UCSD-AML1 (cell line): Measurements from ENCODE around the gene MYMX.
"Not testable (repeated sequence)": the region's sequence is repeated elsewhere in the genome, so short reads cannot be mapped to it uniquely, and the experiment has no call there.

Experiments used
- DNase-seq: peaks from one replicate; lab custom pipeline; 2025; ENCODE audit not compliant: unreplicated experiment; lab: John Stamatoyannopoulos, UW

MYMX gene

DNA sequence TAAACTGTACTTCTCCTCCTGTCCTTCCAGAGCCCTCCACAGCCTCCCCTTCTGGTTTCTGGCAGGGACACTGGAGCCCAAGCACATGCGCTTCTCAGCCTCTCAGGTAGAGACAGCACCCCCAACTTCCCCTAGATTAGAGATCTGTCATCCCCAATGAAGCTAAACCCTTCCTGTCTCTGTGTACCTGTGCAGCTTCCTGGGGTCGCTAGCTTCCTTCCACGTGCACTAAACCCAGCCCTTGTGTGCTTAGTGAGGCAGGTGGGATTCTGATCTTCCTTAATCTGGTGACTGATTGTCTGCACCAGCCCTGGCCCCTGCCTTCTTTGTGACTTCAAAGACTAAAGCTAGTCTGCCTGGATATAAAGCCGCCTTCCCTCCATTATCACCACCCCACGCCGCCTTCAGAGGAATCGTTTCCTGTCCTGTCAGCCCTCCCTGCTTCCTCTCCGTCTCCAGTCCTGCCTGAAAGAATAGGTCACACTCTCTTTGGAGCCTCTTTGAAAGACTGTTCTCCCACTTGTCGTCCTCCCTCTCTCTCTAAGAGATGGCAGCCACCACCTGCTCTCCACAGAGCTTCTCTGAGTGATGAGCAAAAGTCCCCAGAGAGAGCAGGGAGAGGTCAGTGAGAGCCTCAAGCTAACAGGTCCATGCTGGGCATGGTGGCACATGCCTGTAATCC, 30.6 kb upstream of the MYMX start:
- peak; percentile 35 for DNase-seq

- no peak for DNase-seq
Measured at GRCh38 chr6:44186635-44187025, 30.1 kb upstream of the MYMX start.

DNA sequence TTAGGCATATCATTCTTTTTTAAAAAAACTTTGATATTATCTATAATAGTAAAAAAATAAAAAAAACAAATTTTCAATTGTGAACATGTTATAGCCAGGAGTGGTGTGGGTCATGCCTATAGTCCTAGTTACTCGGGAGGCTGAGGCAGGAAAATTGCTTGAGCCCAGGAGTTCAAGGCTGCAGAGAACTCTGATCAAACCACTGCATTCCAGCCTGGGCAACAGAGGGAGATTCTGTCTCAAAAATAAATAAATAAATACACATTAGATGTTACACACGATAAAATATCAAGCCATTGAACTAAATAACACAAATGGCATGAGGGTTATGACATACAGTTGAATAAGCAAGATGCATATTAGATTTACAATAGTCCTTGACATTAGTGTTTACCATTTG, 27.9 kb upstream of the MYMX start:
- no peak for DNase-seq

- no peak for DNase-seq
Measured at GRCh38 chr6:44189257-44189656, 27.5 kb upstream of the MYMX start.

DNA sequence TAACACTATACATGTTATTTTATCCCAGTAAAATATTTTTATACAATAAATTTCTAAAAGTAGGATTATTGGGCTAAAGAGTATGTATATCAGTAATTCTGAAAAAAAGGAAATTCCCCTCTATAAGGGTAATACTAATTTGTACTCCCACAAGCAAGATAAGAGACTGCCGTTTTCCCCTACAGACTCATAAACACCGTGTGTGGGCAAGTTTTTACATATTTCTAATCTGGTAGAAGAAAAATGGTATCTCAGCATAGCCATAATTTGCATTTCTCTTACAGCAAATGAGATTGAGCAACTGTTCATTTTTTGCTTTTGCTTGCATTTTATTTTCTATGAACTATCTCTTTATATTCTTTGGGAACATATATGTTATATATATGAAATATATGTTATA, 26.0 kb upstream of the MYMX start:
- DNase-seq: no peak

- peak; percentile 49 for DNase-seq
Measured at GRCh38 chr6:44192428-44193041, 24.2 kb upstream of the MYMX start.

DNA sequence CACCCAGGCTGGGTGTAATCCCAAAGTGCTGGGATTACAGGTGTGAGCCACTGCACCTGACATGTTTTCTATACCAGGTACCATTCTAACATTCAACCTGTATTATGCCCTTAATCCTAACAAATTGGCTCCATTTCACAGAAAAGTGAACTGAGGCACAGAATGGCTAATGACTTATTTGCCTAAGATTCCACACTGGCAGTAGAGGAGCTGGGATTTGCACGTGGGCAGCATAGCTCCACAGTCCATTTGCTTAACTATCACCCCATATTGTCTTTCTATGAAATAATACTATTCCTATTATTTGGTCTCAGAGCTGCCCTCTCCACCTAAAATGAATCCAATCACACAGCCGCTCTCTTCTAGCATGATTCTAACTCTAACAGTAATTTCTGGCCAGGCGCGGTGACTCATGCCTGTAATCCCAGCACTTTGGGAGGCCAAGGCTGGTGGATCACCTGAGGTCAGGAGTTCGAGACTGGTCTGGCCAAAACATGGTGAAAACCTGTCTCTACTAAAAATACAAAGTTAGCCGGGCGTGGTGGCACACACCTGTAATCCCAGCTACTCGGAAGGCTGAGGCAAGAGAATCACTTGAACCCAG, 23.3 kb upstream of the MYMX start:
- DNase-seq: no peak

- DNase-seq: no peak
Measured at GRCh38 chr6:44194326-44194725, 22.4 kb upstream of the MYMX start.

GRCh38 chr6:44196351-44196750, 20.4 kb upstream of the MYMX start:
- not testable (repeated sequence) for DNase-seq

DNA sequence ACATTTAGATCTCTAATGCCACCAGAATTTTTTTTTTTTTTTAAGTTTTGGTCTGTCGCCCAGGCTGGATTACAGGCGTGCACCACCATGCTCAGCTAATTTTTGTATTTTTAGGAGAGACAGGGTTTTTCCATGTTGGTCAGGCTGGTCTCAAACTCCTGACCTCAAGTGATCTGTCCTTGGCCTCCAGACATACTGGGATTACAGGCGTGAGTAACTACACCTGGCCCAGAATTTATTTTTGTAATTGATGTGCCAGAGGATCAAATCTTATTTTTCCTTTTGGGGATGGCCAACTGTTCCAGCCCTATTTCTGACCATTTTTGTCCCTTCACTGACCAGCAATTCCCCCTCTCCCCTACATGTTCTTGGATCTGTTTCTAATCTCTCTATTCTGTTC, 18.0 kb upstream of the MYMX start:
- no peak for DNase-seq

- DNase-seq: no peak
Measured at GRCh38 chr6:44199883-44200282, 16.8 kb upstream of the MYMX start.

GRCh38 chr6:44201200-44201599, 15.5 kb upstream of the MYMX start:
- no peak for DNase-seq

GRCh38 chr6:44201638-44202303, 15.0 kb upstream of the MYMX start:
- no peak for DNase-seq

GRCh38 chr6:44202332-44202971, 14.3 kb upstream of the MYMX start:
- no peak for DNase-seq

DNA sequence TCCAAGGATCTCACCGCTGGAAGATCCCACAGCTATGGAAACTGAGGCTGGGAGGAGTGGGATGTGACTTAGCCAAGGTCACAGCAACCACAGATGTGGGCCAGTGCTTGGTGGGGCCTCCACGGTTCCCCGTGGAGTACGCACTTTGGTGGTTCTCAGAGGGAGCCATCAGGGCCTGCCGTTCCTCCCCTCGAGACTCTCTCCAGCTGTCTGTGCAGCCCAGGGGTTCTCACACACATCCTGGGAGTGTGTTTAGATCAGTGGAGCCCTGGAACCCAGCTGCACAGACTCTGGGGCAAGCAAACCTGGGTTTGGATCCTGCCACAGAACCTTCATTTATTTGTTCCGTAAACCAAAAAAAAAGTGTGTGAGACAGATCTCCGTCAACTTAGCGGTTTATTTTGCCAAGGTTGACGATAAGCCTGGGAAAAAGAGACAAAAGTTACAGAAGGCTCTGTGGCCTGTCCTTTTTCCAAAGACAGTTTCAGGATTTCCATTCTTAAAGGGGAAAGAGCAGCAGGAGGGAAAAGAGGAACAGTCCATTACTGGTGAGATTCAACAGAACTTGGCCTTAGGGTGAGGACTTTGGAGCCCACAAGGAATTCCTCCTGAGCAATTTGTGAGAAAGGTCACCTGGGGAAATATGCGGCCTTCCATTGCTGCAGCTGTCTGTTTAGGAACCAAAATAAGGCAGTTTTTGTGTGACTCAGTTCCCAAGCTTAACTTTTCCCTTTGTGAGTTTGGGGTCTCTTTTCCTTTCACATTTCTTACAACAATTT, 13.6 kb upstream of the MYMX start:
- no peak for DNase-seq

- DNase-seq: no peak
Measured at GRCh38 chr6:44203955-44204354, 12.8 kb upstream of the MYMX start.

DNA sequence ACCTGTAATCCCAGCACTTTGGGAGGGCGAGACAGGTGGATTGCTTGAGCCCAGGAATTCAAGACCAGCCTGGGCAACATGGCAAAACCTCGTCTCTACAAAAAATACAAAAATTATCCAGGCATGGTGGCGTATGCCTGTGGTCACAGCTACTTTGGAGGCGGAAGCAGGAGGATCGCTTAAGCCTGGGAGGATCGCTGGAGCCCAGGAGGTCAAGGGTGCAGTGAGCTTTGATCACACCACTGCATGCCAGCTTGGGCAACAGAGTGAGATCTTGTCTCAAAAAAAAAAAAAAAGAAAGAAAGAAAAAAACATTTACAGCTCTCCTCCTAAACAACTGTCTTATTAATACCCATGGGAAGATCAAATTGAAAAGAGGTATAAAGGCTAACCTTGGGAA, 8.8 kb upstream of the MYMX start:
- no peak for DNase-seq

DNA sequence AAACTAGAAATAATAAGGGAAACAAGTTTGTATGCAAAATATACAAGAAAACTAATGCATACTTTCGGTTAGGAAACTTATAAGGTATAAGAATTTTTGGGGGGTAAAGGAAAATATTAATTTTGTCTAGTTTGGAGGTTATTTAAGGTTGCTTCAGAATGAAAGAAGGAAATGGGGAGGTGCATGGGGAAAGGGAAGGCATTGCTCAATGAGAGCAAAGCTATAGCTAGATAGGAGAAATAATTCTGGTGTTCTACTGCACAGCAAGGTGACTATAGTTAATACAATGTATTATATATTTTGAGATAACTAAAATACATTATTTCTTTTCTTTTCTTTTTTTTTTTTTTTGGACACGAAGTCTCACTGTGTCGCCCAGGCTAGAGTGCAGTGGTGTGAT, 5.4 kb upstream of the MYMX start:
- no peak for DNase-seq

DNA sequence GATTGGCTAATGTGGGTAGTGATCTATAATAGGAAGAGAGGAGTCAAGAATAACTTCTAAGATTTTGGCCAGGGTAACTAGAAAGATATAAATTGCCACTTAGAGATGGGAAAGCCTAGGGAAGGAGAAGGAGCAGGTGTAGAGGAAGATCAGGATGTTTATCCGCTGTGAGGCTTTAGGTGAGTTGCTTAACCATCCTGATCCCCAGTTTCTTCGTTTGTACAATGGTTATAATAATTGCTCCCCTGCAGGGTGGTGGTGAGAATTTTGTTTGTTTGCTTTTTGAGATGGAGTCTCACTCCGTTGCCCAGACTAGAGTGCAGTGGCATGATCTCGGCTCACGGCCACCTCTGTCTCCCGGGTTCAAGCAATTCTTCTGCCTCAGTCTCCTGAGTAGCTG, 2.4 kb upstream of the MYMX start:
- no peak for DNase-seq

- no peak for DNase-seq
Measured at GRCh38 chr6:44217332-44218143, 812 bp downstream of the MYMX start.
